Measurements from ENCODE around the gene CCDC97. TPM values are rescaled to one million over a fixed set of nuclear protein-coding genes. Genes with fewer than 3 reads are reported as not detected.
A peak's percentile ranks its signal among the peaks of the same experiment; 100 is the strongest.

CCDC97 gene
- polyA plus RNA-seq, 1 experiment, result 8.5 TPM

DNA sequence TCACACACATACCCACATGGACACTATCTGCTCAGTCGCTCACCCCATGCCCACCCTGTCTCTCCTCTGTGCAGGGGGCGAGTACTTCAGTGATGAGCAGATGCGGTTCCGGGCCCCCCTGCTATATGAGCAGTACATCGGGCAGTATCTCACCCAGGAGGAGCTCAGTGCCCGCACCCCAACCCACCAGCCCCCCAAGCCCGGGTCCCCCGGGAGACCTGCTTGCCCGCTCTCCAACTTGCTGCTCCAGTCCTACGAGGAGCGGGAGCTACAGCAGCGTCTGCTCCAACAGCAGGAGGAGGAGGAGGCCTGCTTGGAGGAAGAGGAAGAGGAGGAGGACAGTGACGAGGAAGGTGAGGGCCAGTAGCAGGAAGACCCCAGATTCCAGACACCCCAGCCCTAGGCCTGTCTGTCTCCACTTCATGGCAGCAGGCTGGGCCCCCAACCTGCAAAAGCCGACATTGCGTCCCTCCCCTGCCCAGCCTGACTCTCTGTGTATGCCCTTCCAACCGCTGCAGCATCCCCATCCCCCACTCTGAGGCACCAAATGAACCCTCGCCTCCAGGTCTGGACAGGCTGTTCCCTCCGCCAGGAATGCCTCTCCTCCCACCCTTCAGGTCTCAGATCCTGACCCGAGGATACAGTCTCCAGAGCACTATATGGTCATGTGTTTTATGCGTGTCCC is 9.7 kb downstream of the CCDC97 start:
- no peak overlapping the region for H3K27ac ChIP-seq (ENCODE audit: low read depth, low read length)
- DNase-seq (ENCODE audit: low read depth, low spot score), result no peak
- CTCF ChIA-PET, result interaction anchor here (3.6 kb wide), 1 partner anchor 11 kb away, joined by 18 read pairs; no protein-coding TSS in a partner anchor
- no peaks in the 10 kb centered on the region for H3K27me3 ChIP-seq (ENCODE audit: control insufficient read depth, insufficient read depth, low read length)
- H3K9me3 ChIP-seq (ENCODE audit: control insufficient read depth, insufficient read depth, low read length), result no peaks in the 10 kb centered on the region; the same call in 1 of the 2 replicates
- no peak overlapping the region for H3K4me3 ChIP-seq (ENCODE audit: low read depth, low read length)
- POLR2A ChIA-PET, result interaction anchor here (0.5 to 0.6 kb wide), 2 partner anchors 34 to 96 kb away, joined by 3 read pairs; partner anchors contain the start of gene TGFB1
- TF ChIP-seq CTCF (IDR thresholded peaks at IDR 0.05; ENCODE audit: low read depth, low read length), result no peak

DNA sequence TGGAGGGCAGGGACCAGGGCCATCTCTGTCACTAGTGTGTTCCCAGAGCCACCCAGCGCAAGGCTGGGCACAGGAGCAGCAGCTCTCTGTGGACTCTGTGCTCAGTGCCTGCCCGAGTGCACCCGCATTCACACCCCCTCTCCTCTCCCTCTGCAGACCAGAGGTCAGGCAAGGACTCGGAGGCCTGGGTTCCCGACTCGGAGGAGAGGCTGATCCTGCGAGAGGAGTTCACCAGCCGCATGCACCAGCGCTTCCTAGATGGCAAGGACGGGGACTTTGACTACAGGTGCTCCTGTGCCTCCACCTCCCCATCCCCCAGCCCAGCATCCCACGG is 10.2 kb downstream of the CCDC97 start:
- TF ChIP-seq CTCF (IDR thresholded peaks at IDR 0.05; ENCODE audit: low read depth, low read length), result no peak
- Histone ChIP-seq H3K27ac (ENCODE audit: low read depth, low read length) (no peak overlapping the region), H3K9me3 (ENCODE audit: control insufficient read depth, insufficient read depth, low read length) (no peaks in the 10 kb centered on the region; the same call in 1 of the 2 replicates), H3K4me3 (ENCODE audit: low read depth, low read length) (no peak overlapping the region), H3K27me3 (ENCODE audit: control insufficient read depth, insufficient read depth, low read length) (no peaks in the 10 kb centered on the region)
- POLR2A ChIA-PET, result interaction anchor here (0.6 to 0.8 kb wide), 2 partner anchors 34 to 46 kb away, joined by 3 to 8 read pairs; partner anchors contain the start of gene TGFB1
- CTCF ChIA-PET, result interaction anchor here (3.6 kb wide), 1 partner anchor 12 kb away, joined by 18 read pairs; no protein-coding TSS in a partner anchor
- no peak for DNase-seq (ENCODE audit: low read depth, low spot score)

DNA sequence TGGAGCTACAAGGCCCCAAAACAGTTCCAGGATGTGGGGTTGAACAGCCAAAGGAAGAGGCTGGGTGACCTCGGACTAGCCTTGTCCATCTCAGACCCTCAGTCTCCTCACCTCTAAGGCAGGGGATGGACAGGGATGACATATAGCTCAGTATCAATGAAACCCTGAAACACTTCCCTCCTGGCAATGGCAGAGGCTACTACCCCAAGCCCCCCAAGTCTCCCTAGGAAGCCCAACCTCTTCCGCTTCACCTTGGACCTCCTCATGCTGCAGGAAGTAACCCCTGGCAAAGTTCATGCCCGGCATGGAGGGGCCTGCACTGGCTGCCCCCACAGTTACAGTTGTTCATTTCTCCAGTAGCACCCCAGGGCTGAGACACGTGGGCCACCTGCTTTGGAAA is 10.6 kb downstream of the CCDC97 start:
- Histone ChIP-seq H3K4me3 (ENCODE audit: low read depth, low read length) (no peak overlapping the region), H3K27ac (ENCODE audit: low read depth, low read length) (peak overlapping the region; percentile 21), H3K9me3 (ENCODE audit: control insufficient read depth, insufficient read depth, low read length) (no peaks in the 10 kb centered on the region; the same call in 1 of the 2 replicates), H3K27me3 (ENCODE audit: control insufficient read depth, insufficient read depth, low read length) (no peaks in the 10 kb centered on the region)
- ChIA-PET POLR2A (interaction anchor here (0.8 to 1.0 kb wide), 2 partner anchors 45 to 55 kb away, joined by 3 to 8 read pairs; no protein-coding TSS in a partner anchor), CTCF (interaction anchor here (3.6 kb wide), 1 partner anchor 12 kb away, joined by 18 read pairs; no protein-coding TSS in a partner anchor)
- DNase-seq (ENCODE audit: low read depth, low spot score), result no peak
- TF ChIP-seq CTCF (IDR thresholded peaks at IDR 0.05; ENCODE audit: low read depth, low read length), result no peak

DNA sequence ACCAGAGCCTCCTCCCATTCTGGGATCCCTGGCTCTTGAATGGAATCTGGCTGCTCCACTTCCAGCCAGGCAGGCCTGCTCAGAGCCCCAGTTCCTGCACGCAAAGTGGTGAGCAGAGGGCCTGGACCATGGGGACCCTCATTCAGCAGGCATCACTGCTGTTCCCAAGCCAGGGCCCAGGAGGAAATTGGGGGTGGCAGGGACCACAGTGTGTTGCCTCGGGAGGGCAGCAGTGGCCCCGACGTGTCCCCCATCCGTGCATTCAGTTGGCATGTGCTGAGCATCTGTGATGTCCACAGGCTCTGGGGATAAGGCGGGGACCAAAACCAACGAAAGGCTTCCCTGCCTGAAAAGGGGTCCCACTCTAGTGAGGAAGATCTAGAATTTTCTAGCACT is 11.2 kb downstream of the CCDC97 start:
- no peak for TF ChIP-seq CTCF (IDR thresholded peaks at IDR 0.05; ENCODE audit: low read depth, low read length)
- DNase-seq (ENCODE audit: low read depth, low spot score), result no peak
- Histone ChIP-seq H3K27me3 (ENCODE audit: control insufficient read depth, insufficient read depth, low read length) (no peaks in the 10 kb centered on the region), H3K4me3 (ENCODE audit: low read depth, low read length) (no peak overlapping the region), H3K27ac (ENCODE audit: low read depth, low read length) (no peak overlapping the region), H3K9me3 (ENCODE audit: control insufficient read depth, insufficient read depth, low read length) (no peaks in the 10 kb centered on the region; the same call in 1 of the 2 replicates)
- POLR2A ChIA-PET, result interaction anchor here (1.0 to 4.9 kb wide), 2 partner anchors 31 to 55 kb away, joined by 3 to 43 read pairs; partner anchors contain the start of gene TGFB1
- CTCF ChIA-PET, result interaction anchor here (0.7 to 3.6 kb wide), 12 partner anchors 8 to 110 kb away, joined by 3 to 18 read pairs (median 5); partner anchors contain the start of genes B3GNT8 and CCDC97
